ENCODE data around the gene XPO4. TPM values are rescaled to one million over a fixed set of nuclear protein-coding genes. Genes with fewer than 3 reads are reported as not detected.
"Not testable (repeated sequence)": the region's sequence is repeated elsewhere in the genome, so short reads cannot be mapped to it uniquely, and the experiment has no call there.

XPO4 gene
- total RNA-seq, 1 experiment from 2014 or later: 36.3 TPM

GRCh38 chr13:20904908-20905307 is 2.4 kb upstream of the XPO4 start:
- H3K9me2 ChIP-seq (replicated peaks; ENCODE audit: insufficient read depth, low read length): no peaks in the 10 kb centered on the region

GRCh38 chr13:20903164-20903475 is 574 bp upstream of the XPO4 start:
- peak overlapping the region; percentile 97 for H2AFZ ChIP-seq (ENCODE audit: low read length)
- H3K9ac ChIP-seq (ENCODE audit: low read length): peak overlapping the region; percentile 89
- peak overlapping the region; percentile 40; the same call in 1 of the 2 replicates for H3K27ac ChIP-seq (ENCODE audit: low read length)
- H3K9me2 ChIP-seq (replicated peaks; ENCODE audit: insufficient read depth, low read length): no peaks in the 10 kb centered on the region
- no peaks in the 10 kb centered on the region for H3K27me3 ChIP-seq (ENCODE audit: low read length)
- H3K4me2 ChIP-seq (ENCODE audit: low read depth, low read length, poor library complexity, severe bottlenecking): peak overlapping the region; percentile 83
- DNase-seq: no peak
- H3K36me3 ChIP-seq (ENCODE audit: insufficient read depth, low read length): peaks cover 14% of the 10 kb centered on the region; the same call in 1 of the 2 replicates
- peaks cover 4% of the 10 kb centered on the region; the same call in 1 of the 2 replicates for H4K20me1 ChIP-seq (ENCODE audit: insufficient read depth, low read depth, low read length)
- H3K4me1 ChIP-seq (ENCODE audit: low read length): peaks cover 18% of the 10 kb centered on the region
- no peaks in the 10 kb centered on the region for H3K9me3 ChIP-seq (ENCODE audit: low read length)
- H3K79me2 ChIP-seq (ENCODE audit: low read length): peaks cover 44% of the 10 kb centered on the region
- peak overlapping the region; percentile 90 for H3K4me3 ChIP-seq (ENCODE audit: low read length)

More at GRCh38 chr13:20904908-20905307, 2.4 kb upstream of the XPO4 start:
- Histone ChIP-seq H3K4me3 (ENCODE audit: low read length) (no peak overlapping the region), H3K27ac (ENCODE audit: low read length) (no peak overlapping the region), H3K79me2 (ENCODE audit: low read length) (peaks cover 26% of the 10 kb centered on the region), H3K36me3 (ENCODE audit: insufficient read depth, low read length) (no peaks in the 10 kb centered on the region; the same call in 1 of the 2 replicates), H3K9me3 (ENCODE audit: low read length) (no peaks in the 10 kb centered on the region), H2AFZ (ENCODE audit: low read length) (no peak overlapping the region), H4K20me1 (ENCODE audit: insufficient read depth, low read depth, low read length) (no peaks in the 10 kb centered on the region; the same call in 1 of the 2 replicates), H3K4me2 (ENCODE audit: low read depth, low read length, poor library complexity, severe bottlenecking) (no peak overlapping the region), H3K4me1 (ENCODE audit: low read length) (peaks cover 18% of the 10 kb centered on the region), H3K9ac (ENCODE audit: low read length) (no peak overlapping the region), H3K27me3 (ENCODE audit: low read length) (no peaks in the 10 kb centered on the region)
- DNase-seq: no peak

GRCh38 chr13:20901668-20902437 is 693 bp downstream of the XPO4 start:
- peak overlapping the region; percentile 91 for H3K4me2 ChIP-seq (ENCODE audit: low read depth, low read length, poor library complexity, severe bottlenecking)
- peak overlapping the region; percentile 90 for H3K4me3 ChIP-seq (ENCODE audit: low read length)
- H3K4me1 ChIP-seq (ENCODE audit: low read length): peaks cover 18% of the 10 kb centered on the region
- H3K9me3 ChIP-seq (ENCODE audit: low read length): no peaks in the 10 kb centered on the region
- H3K36me3 ChIP-seq (ENCODE audit: insufficient read depth, low read length): peaks cover 19% of the 10 kb centered on the region; the same call in 1 of the 2 replicates
- H3K27me3 ChIP-seq (ENCODE audit: low read length): no peaks in the 10 kb centered on the region
- peaks cover 4% of the 10 kb centered on the region; the same call in 1 of the 2 replicates for H4K20me1 ChIP-seq (ENCODE audit: insufficient read depth, low read depth, low read length)
- H3K9me2 ChIP-seq (replicated peaks; ENCODE audit: insufficient read depth, low read length): no peaks in the 10 kb centered on the region
- peak overlapping the region; percentile 89 for H3K9ac ChIP-seq (ENCODE audit: low read length)
- 0 out of 2 replicates have a peak overlapping the region, but pooled peaks have one; percentile 44 for H2AFZ ChIP-seq (ENCODE audit: low read length)
- H3K27ac ChIP-seq (ENCODE audit: low read length): peak overlapping the region; percentile 0; the same call in 1 of the 2 replicates
- DNase-seq: peak; percentile 82
- peaks cover 57% of the 10 kb centered on the region for H3K79me2 ChIP-seq (ENCODE audit: low read length)

GRCh38 chr13:20894245-20894644 is 8.3 kb downstream of the XPO4 start:
- Histone ChIP-seq H3K9ac (ENCODE audit: low read length) (no peak overlapping the region), H3K36me3 (ENCODE audit: insufficient read depth, low read length) (peaks cover 22% of the 10 kb centered on the region; the same call in 1 of the 2 replicates), H3K79me2 (ENCODE audit: low read length) (peaks cover 100% of the 10 kb centered on the region), H2AFZ (ENCODE audit: low read length) (no peak overlapping the region), H3K27ac (ENCODE audit: low read length) (no peak overlapping the region), H3K4me2 (ENCODE audit: low read depth, low read length, poor library complexity, severe bottlenecking) (no peak overlapping the region), H3K27me3 (ENCODE audit: low read length) (no peaks in the 10 kb centered on the region), H4K20me1 (ENCODE audit: insufficient read depth, low read depth, low read length) (peaks cover 14% of the 10 kb centered on the region), H3K4me1 (ENCODE audit: low read length) (no peaks in the 10 kb centered on the region; the same call in 1 of the 2 replicates), H3K9me3 (ENCODE audit: low read length) (no peaks in the 10 kb centered on the region), H3K9me2 (replicated peaks; ENCODE audit: insufficient read depth, low read length) (no peaks in the 10 kb centered on the region), H3K4me3 (ENCODE audit: low read length) (no peak overlapping the region)
- no peak for DNase-seq

- no peak overlapping the region for H3K4me2 ChIP-seq (ENCODE audit: low read depth, low read length, poor library complexity, severe bottlenecking)
- DNase-seq: no peak
- no peak overlapping the region for H3K4me3 ChIP-seq (ENCODE audit: low read length)
- no peak overlapping the region for H3K27ac ChIP-seq (ENCODE audit: low read length)
- H4K20me1 ChIP-seq (ENCODE audit: insufficient read depth, low read depth, low read length): peaks cover 10% of the 10 kb centered on the region
- peaks cover 100% of the 10 kb centered on the region for H3K79me2 ChIP-seq (ENCODE audit: low read length)
- no peaks in the 10 kb centered on the region for H3K27me3 ChIP-seq (ENCODE audit: low read length)
- H3K9ac ChIP-seq (ENCODE audit: low read length): no peak overlapping the region
- H3K4me1 ChIP-seq (ENCODE audit: low read length): no peaks in the 10 kb centered on the region; the same call in 1 of the 2 replicates
- H2AFZ ChIP-seq (ENCODE audit: low read length): no peak overlapping the region
- no peaks in the 10 kb centered on the region for H3K9me2 ChIP-seq (replicated peaks; ENCODE audit: insufficient read depth, low read length)
- peaks cover 13% of the 10 kb centered on the region; the same call in 1 of the 2 replicates for H3K36me3 ChIP-seq (ENCODE audit: insufficient read depth, low read length)
- H3K9me3 ChIP-seq (ENCODE audit: low read length): no peaks in the 10 kb centered on the region
Observed at GRCh38 chr13:20891768-20892167, 10.8 kb downstream of the XPO4 start.

GRCh38 chr13:20891034-20891433 is 11.5 kb downstream of the XPO4 start:
- H3K36me3 ChIP-seq (ENCODE audit: insufficient read depth, low read length): peaks cover 7% of the 10 kb centered on the region; the same call in 1 of the 2 replicates
- no peak overlapping the region for H3K4me3 ChIP-seq (ENCODE audit: low read length)
- H3K27me3 ChIP-seq (ENCODE audit: low read length): no peaks in the 10 kb centered on the region
- no peaks in the 10 kb centered on the region for H3K9me2 ChIP-seq (replicated peaks; ENCODE audit: insufficient read depth, low read length)
- no peaks in the 10 kb centered on the region; the same call in 1 of the 2 replicates for H3K4me1 ChIP-seq (ENCODE audit: low read length)
- peaks cover 10% of the 10 kb centered on the region for H4K20me1 ChIP-seq (ENCODE audit: insufficient read depth, low read depth, low read length)
- H3K4me2 ChIP-seq (ENCODE audit: low read depth, low read length, poor library complexity, severe bottlenecking): no peak overlapping the region
- H3K9ac ChIP-seq (ENCODE audit: low read length): no peak overlapping the region
- H3K79me2 ChIP-seq (ENCODE audit: low read length): peaks cover 100% of the 10 kb centered on the region
- no peaks in the 10 kb centered on the region for H3K9me3 ChIP-seq (ENCODE audit: low read length)
- no peak for DNase-seq
- no peak overlapping the region for H2AFZ ChIP-seq (ENCODE audit: low read length)
- no peak overlapping the region for H3K27ac ChIP-seq (ENCODE audit: low read length)

- DNase-seq; H3K4me3 ChIP-seq (ENCODE audit: low read length); H3K9me3 ChIP-seq (ENCODE audit: low read length); H3K36me3 ChIP-seq (ENCODE audit: insufficient read depth, low read length); H3K9ac ChIP-seq (ENCODE audit: low read length); H3K27ac ChIP-seq (ENCODE audit: low read length); H2AFZ ChIP-seq (ENCODE audit: low read length); H3K4me2 ChIP-seq (ENCODE audit: low read depth, low read length, poor library complexity, severe bottlenecking); H3K9me2 ChIP-seq (replicated peaks; ENCODE audit: insufficient read depth, low read length); H3K4me1 ChIP-seq (ENCODE audit: low read length); H3K27me3 ChIP-seq (ENCODE audit: low read length): not testable (repeated sequence)
- Histone ChIP-seq H4K20me1 (ENCODE audit: insufficient read depth, low read depth, low read length) (peaks cover 10% of the 10 kb centered on the region), H3K79me2 (ENCODE audit: low read length) (peaks cover 100% of the 10 kb centered on the region)
Observed at GRCh38 chr13:20890540-20890939, 12.0 kb downstream of the XPO4 start.

- Histone ChIP-seq H3K9ac (ENCODE audit: low read length) (no peak overlapping the region), H3K27ac (ENCODE audit: low read length) (no peak overlapping the region), H3K27me3 (ENCODE audit: low read length) (no peaks in the 10 kb centered on the region), H3K79me2 (ENCODE audit: low read length) (peaks cover 100% of the 10 kb centered on the region), H3K9me2 (replicated peaks; ENCODE audit: insufficient read depth, low read length) (no peaks in the 10 kb centered on the region), H3K4me1 (ENCODE audit: low read length) (peaks cover 10% of the 10 kb centered on the region), H3K36me3 (ENCODE audit: insufficient read depth, low read length) (peaks cover 15% of the 10 kb centered on the region), H3K9me3 (ENCODE audit: low read length) (no peaks in the 10 kb centered on the region), H2AFZ (ENCODE audit: low read length) (no peak overlapping the region), H3K4me3 (ENCODE audit: low read length) (no peak overlapping the region), H3K4me2 (ENCODE audit: low read depth, low read length, poor library complexity, severe bottlenecking) (no peak overlapping the region), H4K20me1 (ENCODE audit: insufficient read depth, low read depth, low read length) (peaks cover 10% of the 10 kb centered on the region; the same call in 1 of the 2 replicates)
- DNase-seq: no peak
Observed at GRCh38 chr13:20882206-20882605, 20.3 kb downstream of the XPO4 start.

Measured in Karpas-422 (cell line).